UCSD-AML1 (cell line): ENCODE data around the gene AGRN.
"Not testable (repeated sequence)": the region's sequence is repeated elsewhere in the genome, so short reads cannot be mapped to it uniquely, and the experiment has no call there.

ENCODE experiments used
- DNase-seq: peaks from one replicate; lab custom pipeline; 2025; ENCODE audit not compliant: unreplicated experiment; lab: John Stamatoyannopoulos, UW

The AGRN gene

GRCh38 chr1:1065265-1065939 lies 45.5 kb downstream of the AGRN start:
- no peak for DNase-seq

GRCh38 chr1:1065940-1066304 lies 46.0 kb downstream of the AGRN start:
- DNase-seq = not testable (repeated sequence)

- DNase-seq = no peak
These were observed 46.7 kb downstream of the AGRN start for GRCh38 chr1:1066403-1067283.

GRCh38 chr1:1067284-1067859 lies 47.5 kb downstream of the AGRN start:
- no peak for DNase-seq

GRCh38 chr1:1067860-1068516 lies 48.1 kb downstream of the AGRN start:
- DNase-seq = no peak

- DNase-seq = peak; percentile 22
These were observed 48.7 kb downstream of the AGRN start for GRCh38 chr1:1068517-1069055.

GRCh38 chr1:1069056-1069710 lies 49.3 kb downstream of the AGRN start:
- peak; percentile 78 for DNase-seq

GRCh38 chr1:1069711-1070676 lies 50.1 kb downstream of the AGRN start:
- DNase-seq = no peak

- no peak for DNase-seq
These were observed 51.8 kb downstream of the AGRN start for GRCh38 chr1:1071486-1072298.

- DNase-seq = no peak
These were observed 52.5 kb downstream of the AGRN start for GRCh38 chr1:1072299-1072848.

- no peak for DNase-seq
These were observed 53.2 kb downstream of the AGRN start for GRCh38 chr1:1072849-1073742.

- DNase-seq = no peak
These were observed 54.0 kb downstream of the AGRN start, which contains the start of gene RNF223 for GRCh38 chr1:1073743-1074587. Gene RNF223 (minus strand): TSS chr1:1074306. CDS start chr1:1072566, 1,740 bp downstream.

GRCh38 chr1:1074631-1075147 lies 54.8 kb downstream of the AGRN start:
- DNase-seq = no peak

- DNase-seq = no peak
These were observed 55.4 kb downstream of the AGRN start for GRCh38 chr1:1075148-1075935.

GRCh38 chr1:1077396-1077795 lies 57.5 kb downstream of the AGRN start:
- DNase-seq = not testable (repeated sequence)
